ENCODE measurements around the gene DENND10.

- TF ChIP-seq, protein P1, sequence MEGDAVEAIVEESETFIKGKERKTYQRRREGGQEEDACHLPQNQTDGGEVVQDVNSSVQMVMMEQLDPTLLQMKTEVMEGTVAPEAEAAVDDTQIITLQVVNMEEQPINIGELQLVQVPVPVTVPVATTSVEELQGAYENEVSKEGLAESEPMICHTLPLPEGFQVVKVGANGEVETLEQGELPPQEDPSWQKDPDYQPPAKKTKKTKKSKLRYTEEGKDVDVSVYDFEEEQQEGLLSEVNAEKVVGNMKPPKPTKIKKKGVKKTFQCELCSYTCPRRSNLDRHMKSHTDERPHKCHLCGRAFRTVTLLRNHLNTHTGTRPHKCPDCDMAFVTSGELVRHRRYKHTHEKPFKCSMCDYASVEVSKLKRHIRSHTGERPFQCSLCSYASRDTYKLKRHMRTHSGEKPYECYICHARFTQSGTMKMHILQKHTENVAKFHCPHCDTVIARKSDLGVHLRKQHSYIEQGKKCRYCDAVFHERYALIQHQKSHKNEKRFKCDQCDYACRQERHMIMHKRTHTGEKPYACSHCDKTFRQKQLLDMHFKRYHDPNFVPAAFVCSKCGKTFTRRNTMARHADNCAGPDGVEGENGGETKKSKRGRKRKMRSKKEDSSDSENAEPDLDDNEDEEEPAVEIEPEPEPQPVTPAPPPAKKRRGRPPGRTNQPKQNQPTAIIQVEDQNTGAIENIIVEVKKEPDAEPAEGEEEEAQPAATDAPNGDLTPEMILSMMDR (IDR thresholded peaks at IDR 0.05; ENCODE audit: low read depth, low read length), result no peak
- no peak for TF ChIP-seq EZH2phosphoT487 (IDR thresholded peaks at IDR 0.05; ENCODE audit: low read depth)
These were observed 24.1 kb upstream of the DENND10 start for GRCh38 chr10:119079599-119080520.
